ENCODE measurements around the gene CCR7. TPM values are rescaled to one million over a fixed set of nuclear protein-coding genes. Genes with fewer than 3 reads are reported as not detected.

The CCR7 gene
- total and polyA plus RNA-seq, 2 of the 8 experiments (the other 6 are each of a cell fraction or from before 2014, with no cell fraction given): 0.12 to 0.17 TPM

DNA sequence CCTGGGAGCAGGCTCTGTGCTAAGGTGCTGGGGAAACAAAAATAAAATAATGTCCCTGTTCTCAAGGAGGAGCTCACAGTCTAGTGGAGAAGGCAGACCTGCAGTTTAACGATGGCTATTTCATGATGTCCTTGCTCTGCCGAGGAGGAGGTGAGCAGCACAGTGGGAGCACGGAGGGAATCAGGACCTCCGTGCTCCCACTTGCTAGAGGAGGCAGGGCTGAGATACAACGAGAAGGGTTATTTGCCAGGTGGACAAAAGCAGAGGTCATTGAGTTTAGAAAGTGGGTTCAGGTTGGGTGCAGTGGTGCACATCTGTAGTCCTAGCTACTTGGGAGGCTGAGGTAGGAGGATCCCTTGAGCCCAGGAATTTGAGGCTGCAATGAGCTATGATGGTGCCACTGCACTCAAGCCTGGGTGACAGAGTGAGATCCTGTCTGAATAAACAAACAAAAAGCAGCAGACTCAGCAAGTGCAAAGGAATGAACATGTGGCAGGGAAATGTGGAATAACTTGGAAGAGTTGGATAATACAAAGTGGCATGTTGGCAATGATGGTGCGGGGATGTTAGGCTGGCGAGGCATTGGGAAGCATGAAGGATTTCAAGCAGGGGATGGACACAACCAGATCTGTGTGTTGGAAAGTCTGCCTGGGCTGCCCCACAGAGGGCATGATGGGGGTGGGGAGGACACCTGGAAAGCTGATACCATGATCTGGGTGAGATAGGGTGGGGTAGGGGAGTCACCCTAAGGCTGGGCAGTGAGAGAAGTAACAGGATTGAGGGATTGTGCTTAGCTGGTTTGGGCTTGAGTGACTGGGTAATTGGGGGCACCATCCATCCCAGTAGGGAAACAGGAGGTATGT, 51.0 kb downstream of the CCR7 start:
- Histone ChIP-seq H2AFZ (ENCODE audit: low read length) (no peak overlapping the region), H3K4me3 (ENCODE audit: extremely low read depth in 1 of 4, insufficient read depth in 2 of 4, low read depth in 3 of 4, low read length in 4 of 4) (no peak overlapping the region), H2BK15ac (ENCODE audit: low read length) (no peak overlapping the region), H4K20me1 (replicated peaks in 1 of 2; ENCODE audit: control insufficient read depth in 1 of 2, insufficient read depth in 2 of 2, low read length in 2 of 2) (no peaks in the 10 kb centered on the region), H2AK5ac (ENCODE audit: low read depth, low read length) (no peak overlapping the region), H2BK20ac (ENCODE audit: low read length) (no peak overlapping the region), H3K9ac (replicated peaks in 1 of 4; ENCODE audit: extremely low read depth in 1 of 4, low read depth in 3 of 4, low read length in 3 of 4) (no peak overlapping the region), H3K18ac (ENCODE audit: extremely low read depth, low read length) (no peak overlapping the region), H3K4me1 (replicated peaks in 1 of 4; ENCODE audit: control insufficient read depth in 3 of 4, insufficient read depth in 4 of 4, low read length in 3 of 4) (peaks cover 5 to 10% (median 7%) of the 10 kb centered on the region in 4 experiments; a peak in 5 of 7 replicates), H3K36me3 (ENCODE audit: control insufficient read depth in 2 of 4, insufficient read depth in 4 of 4, low read length in 3 of 4) (no peaks in the 10 kb centered on the region), H4K91ac (replicated peaks; ENCODE audit: insufficient read length, low read length) (no peak overlapping the region), H3K79me2 (ENCODE audit: control insufficient read depth in 1 of 2, insufficient read depth in 2 of 2, low read length in 2 of 2) (no peaks in the 10 kb centered on the region), H3K9me3 (ENCODE audit: insufficient read depth in 2 of 2, low read depth in 1 of 2, low read length in 1 of 2) (no peaks in the 10 kb centered on the region), H3K56ac (replicated peaks; ENCODE audit: insufficient read length, low read depth, low read length) (no peak overlapping the region), H3K14ac (ENCODE audit: insufficient read length) (no peak overlapping the region), H2BK12ac (ENCODE audit: low read depth, low read length) (no peak overlapping the region), H3K23me2 (ENCODE audit: low read depth, low read length) (no peaks in the 10 kb centered on the region; the same call in 1 of the 2 replicates), H2BK5ac (ENCODE audit: low read depth, low read length) (no peak overlapping the region), H3K4me2 (ENCODE audit: insufficient read depth in 1 of 2, low read depth in 2 of 2, low read length in 2 of 2) (no peak overlapping the region), H3K23ac (ENCODE audit: insufficient read length) (no peak overlapping the region), H3K4ac (replicated peaks; ENCODE audit: insufficient read length, low read depth, low read length) (no peak overlapping the region), H3K79me1 (ENCODE audit: low read depth, low read length) (no peaks in the 10 kb centered on the region), H3K27ac (ENCODE audit: low read depth, low read length) (no peak overlapping the region), H2BK120ac (replicated peaks; ENCODE audit: low read depth, low read length) (no peak overlapping the region), H4K5ac (ENCODE audit: insufficient read length, low read depth, low read length) (no peak overlapping the region), H3K27me3 (replicated peaks in 1 of 4; ENCODE audit: control insufficient read depth in 3 of 4, extremely low read depth in 1 of 4, insufficient read depth in 3 of 4, low read length in 3 of 4) (no peaks in the 10 kb centered on the region), H4K8ac (ENCODE audit: extremely low read depth, insufficient read depth, low read length) (no peak overlapping the region)
- CTCF ChIA-PET (ENCODE audit: partially characterized antibody): interaction anchor here (0.8 to 2.6 kb wide), 9 partner anchors 18 to 74 kb away, joined by 3 to 7 read pairs (median 5); no protein-coding TSS in a partner anchor
- FAIRE-seq (no peak), DNase-seq (ENCODE audit: low read depth in 1 of 2, low spot score in 2 of 2) (no peak)
- WGBS, 2 experiments (ENCODE audit: extremely low coverage in 1 of 2, insufficient coverage in 1 of 2, insufficient read length in 1 of 2, insufficient replicate concordance in 2 of 2, low coverage in 1 of 2, low lambda C conversion rate in 2 of 2, missing lambda C conversion rate in 1 of 2): 95% methylated on average over 7 of the region's 7 CpGs; no CpG with 5 or more reads in 1 of the 2 experiments
- POLR2A ChIA-PET (ENCODE audit: partially characterized antibody): interaction anchor here (1.0 to 1.1 kb wide), 2 partner anchors 9 to 15 kb away, joined by 3 to 4 read pairs; no protein-coding TSS in a partner anchor
- no peak for TF ChIP-seq FOSL1 (IDR thresholded peaks at IDR 0.05; ENCODE audit: insufficient read depth, low read depth, low read length)
- TF ChIP-seq CTBP2 (IDR thresholded peaks at IDR 0.05; ENCODE audit: borderline replicate concordance, insufficient read depth, insufficient read length, low read length): no peak
- no peak for TF ChIP-seq SIX5 (IDR thresholded peaks at IDR 0.05; ENCODE audit: low read depth, low read length)
- no peak for TF ChIP-seq CREB1 (IDR thresholded peaks at IDR 0.05)
- TF ChIP-seq CHD1 (IDR thresholded peaks at IDR 0.05; ENCODE audit: low read depth, low read length): no peak
- TF ChIP-seq RAD21 (IDR thresholded peaks at IDR 0.05 in 1 of 2, conservative IDR thresholded peaks at IDR 0.05 in 1 of 2; ENCODE audit: low read depth in 2 of 2, low read length in 2 of 2): no peak
- no peak for TF ChIP-seq TEAD4 (IDR thresholded peaks at IDR 0.05; ENCODE audit: low read depth, low read length)
- TF ChIP-seq ASH2L (IDR thresholded peaks at IDR 0.05; ENCODE audit: low read length): no peak
- no peak for TF ChIP-seq GABPA (IDR thresholded peaks at IDR 0.05; ENCODE audit: borderline replicate concordance, insufficient read depth, low read length)
- no peak for TF ChIP-seq RFX5 (IDR thresholded peaks at IDR 0.05; ENCODE audit: borderline replicate concordance, low read depth, low read length)
- no peak for TF ChIP-seq NRF1 (IDR thresholded peaks at IDR 0.05; ENCODE audit: low read depth, low read length)
- no peak for TF ChIP-seq HDAC2 (IDR thresholded peaks at IDR 0.05; ENCODE audit: borderline replicate concordance in 1 of 2, low read depth in 2 of 2, low read length in 2 of 2)
